ENCODE measurements around the gene ITGA5.

The ITGA5 gene

DNA sequence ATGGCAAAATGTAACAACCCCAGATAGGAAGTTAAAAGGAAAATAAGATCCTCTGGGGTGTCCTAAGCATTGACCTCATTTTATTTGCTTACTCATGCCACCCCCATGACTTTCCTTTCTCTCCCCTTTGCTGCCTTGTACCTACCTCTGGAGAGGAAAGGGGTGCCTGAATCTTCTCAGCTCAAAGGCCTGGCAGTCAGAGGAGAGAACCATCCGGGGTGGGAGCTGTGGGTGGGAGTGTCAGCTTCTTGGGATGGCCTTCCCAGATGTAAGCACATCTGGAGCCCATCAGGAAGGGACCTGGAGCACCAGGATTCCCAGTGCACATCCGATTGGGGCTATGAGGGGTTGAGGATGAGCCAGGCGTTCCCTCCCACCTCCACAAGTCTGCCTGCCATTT, 5.2 kb upstream of the ITGA5 start:
- TF ChIP-seq, protein P1, sequence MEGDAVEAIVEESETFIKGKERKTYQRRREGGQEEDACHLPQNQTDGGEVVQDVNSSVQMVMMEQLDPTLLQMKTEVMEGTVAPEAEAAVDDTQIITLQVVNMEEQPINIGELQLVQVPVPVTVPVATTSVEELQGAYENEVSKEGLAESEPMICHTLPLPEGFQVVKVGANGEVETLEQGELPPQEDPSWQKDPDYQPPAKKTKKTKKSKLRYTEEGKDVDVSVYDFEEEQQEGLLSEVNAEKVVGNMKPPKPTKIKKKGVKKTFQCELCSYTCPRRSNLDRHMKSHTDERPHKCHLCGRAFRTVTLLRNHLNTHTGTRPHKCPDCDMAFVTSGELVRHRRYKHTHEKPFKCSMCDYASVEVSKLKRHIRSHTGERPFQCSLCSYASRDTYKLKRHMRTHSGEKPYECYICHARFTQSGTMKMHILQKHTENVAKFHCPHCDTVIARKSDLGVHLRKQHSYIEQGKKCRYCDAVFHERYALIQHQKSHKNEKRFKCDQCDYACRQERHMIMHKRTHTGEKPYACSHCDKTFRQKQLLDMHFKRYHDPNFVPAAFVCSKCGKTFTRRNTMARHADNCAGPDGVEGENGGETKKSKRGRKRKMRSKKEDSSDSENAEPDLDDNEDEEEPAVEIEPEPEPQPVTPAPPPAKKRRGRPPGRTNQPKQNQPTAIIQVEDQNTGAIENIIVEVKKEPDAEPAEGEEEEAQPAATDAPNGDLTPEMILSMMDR (IDR thresholded peaks at IDR 0.05), result no peak
- H3K36me3 Mint-ChIP-seq (ENCODE audit: low read depth), result peaks cover 5% of the 10 kb centered on the region
- no peak overlapping the region for H3K4me3 Mint-ChIP-seq
- no peaks in the 10 kb centered on the region for H3K9me3 Mint-ChIP-seq
- no peak overlapping the region for H3K27ac Mint-ChIP-seq
- DNase-seq, result no peak
- peaks cover 20% of the 10 kb centered on the region for H3K27me3 Mint-ChIP-seq (ENCODE audit: low read depth, poor library complexity)
- peaks cover 96% of the 10 kb centered on the region for H3K4me1 Mint-ChIP-seq

DNA sequence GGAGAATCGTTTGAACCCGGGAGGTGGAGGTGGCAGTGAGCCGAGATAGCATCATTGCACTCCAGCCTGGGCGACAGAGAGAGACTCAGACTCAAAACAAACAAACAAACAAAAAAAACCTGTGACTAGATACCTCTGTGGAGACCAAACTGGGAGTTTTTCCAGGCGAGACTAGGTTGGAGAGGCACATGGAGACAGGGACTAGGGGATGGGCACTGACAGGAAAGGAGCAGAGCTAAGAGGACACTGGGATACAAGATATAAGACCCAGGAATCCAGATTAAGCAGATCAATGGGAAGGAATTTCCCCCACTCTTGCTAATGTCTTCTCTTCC, 4.7 kb upstream of the ITGA5 start:
- Mint-ChIP-seq H3K9me3 (no peaks in the 10 kb centered on the region), H3K36me3 (ENCODE audit: low read depth) (peaks cover 5% of the 10 kb centered on the region), H3K4me3 (no peak overlapping the region), H3K27ac (peak overlapping the region; percentile 17), H3K27me3 (ENCODE audit: low read depth, poor library complexity) (peaks cover 18% of the 10 kb centered on the region), H3K4me1 (peaks cover 92% of the 10 kb centered on the region)
- no peak for DNase-seq
- TF ChIP-seq, protein P1 (IDR thresholded peaks at IDR 0.05), result no peak

DNA sequence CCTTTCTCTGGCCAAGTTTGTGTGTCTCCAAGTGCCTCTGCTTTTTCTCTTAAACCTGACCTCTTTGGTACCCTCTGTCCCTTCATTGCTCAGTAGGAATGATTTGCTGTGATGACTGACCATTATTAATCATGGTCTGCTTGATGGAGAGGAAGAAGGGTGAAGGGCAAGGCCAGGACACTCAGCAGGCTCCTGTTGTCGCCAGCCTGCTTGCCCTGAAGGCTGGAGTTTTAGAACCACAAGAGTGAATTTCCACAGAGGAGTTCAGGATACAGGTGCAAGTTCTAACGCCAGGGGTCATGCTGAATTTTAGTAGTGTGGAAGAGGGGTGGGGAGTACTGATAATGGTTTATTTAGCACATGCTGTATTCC, 2.8 kb upstream of the ITGA5 start:
- no peak for DNase-seq
- TF ChIP-seq, protein P1 (IDR thresholded peaks at IDR 0.05), result no peak
- H3K4me1 Mint-ChIP-seq, result peaks cover 86% of the 10 kb centered on the region
- no peaks in the 10 kb centered on the region for H3K36me3 Mint-ChIP-seq (ENCODE audit: low read depth)
- no peak overlapping the region for H3K4me3 Mint-ChIP-seq
- H3K9me3 Mint-ChIP-seq, result no peaks in the 10 kb centered on the region
- H3K27ac Mint-ChIP-seq, result peak overlapping the region; percentile 85
- H3K27me3 Mint-ChIP-seq (ENCODE audit: low read depth, poor library complexity), result peaks cover 9% of the 10 kb centered on the region

DNA sequence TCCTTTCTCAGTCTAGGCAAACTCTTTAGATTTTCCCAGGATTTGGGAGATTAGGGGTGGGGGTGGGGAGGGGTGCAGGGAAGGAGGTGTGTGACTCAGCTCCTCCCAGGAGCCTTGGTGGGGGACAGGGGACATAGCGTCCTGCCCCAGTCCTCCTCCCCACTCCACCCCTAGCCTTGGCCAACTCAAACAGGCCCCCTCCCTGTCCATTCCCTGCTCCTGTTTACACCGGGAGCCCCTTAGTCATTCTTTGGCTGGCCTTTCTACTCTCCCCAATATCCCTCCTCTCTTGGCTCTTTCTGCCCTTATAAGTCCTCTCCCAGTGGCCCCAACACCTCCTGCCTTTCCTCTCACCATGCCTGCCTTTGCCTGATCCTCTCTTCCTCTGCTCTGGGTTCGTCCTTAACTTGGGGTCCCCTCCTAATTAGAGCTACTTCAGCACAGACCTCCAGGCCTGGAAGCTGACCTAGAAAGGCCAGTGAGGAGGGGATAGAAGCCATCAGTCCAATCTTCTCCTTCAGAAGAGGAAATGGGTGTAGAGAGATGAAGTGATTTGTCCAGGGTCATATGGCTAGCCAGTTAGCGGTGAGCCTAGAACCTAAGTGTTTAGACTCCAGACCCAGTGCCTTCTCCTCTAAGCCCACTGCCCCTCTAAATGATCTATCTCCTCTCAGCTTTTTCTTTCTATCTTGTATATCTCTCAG, 2.3 kb upstream of the ITGA5 start:
- Mint-ChIP-seq H3K9me3 (no peaks in the 10 kb centered on the region), H3K27me3 (ENCODE audit: low read depth, poor library complexity) (peaks cover 9% of the 10 kb centered on the region), H3K4me3 (no peak overlapping the region), H3K36me3 (ENCODE audit: low read depth) (no peaks in the 10 kb centered on the region), H3K4me1 (peaks cover 86% of the 10 kb centered on the region), H3K27ac (peak overlapping the region; percentile 85)
- no peak for DNase-seq
- TF ChIP-seq, protein P1 (IDR thresholded peaks at IDR 0.05), result no peak

DNA sequence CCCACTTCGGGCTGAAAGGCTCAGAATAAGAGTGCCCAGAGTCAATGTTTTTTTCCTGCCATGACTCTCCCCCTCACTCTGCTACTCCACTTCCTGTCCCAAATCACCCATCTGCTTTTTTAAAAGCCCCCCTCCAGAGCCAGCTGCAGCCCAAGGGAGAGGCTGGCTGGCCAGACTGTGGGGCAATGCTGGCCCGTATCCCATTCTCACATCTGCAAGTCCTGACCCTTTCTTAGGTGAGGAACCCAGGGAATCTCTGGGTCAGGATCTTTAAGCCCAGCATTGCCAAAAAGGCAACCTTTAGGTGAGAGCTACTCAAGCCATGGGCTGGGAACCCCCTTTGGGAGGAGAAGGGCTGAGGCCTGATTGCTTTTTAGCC, 1.7 kb upstream of the ITGA5 start:
- H3K4me1 Mint-ChIP-seq, result peaks cover 84% of the 10 kb centered on the region
- H3K27me3 Mint-ChIP-seq (ENCODE audit: low read depth, poor library complexity), result peaks cover 9% of the 10 kb centered on the region
- peak overlapping the region; percentile 95 for H3K27ac Mint-ChIP-seq
- H3K4me3 Mint-ChIP-seq, result peak overlapping the region; percentile 96
- H3K9me3 Mint-ChIP-seq, result no peaks in the 10 kb centered on the region
- TF ChIP-seq, protein P1 (IDR thresholded peaks at IDR 0.05), result no peak
- DNase-seq, result no peak
- H3K36me3 Mint-ChIP-seq (ENCODE audit: low read depth), result no peaks in the 10 kb centered on the region

DNA sequence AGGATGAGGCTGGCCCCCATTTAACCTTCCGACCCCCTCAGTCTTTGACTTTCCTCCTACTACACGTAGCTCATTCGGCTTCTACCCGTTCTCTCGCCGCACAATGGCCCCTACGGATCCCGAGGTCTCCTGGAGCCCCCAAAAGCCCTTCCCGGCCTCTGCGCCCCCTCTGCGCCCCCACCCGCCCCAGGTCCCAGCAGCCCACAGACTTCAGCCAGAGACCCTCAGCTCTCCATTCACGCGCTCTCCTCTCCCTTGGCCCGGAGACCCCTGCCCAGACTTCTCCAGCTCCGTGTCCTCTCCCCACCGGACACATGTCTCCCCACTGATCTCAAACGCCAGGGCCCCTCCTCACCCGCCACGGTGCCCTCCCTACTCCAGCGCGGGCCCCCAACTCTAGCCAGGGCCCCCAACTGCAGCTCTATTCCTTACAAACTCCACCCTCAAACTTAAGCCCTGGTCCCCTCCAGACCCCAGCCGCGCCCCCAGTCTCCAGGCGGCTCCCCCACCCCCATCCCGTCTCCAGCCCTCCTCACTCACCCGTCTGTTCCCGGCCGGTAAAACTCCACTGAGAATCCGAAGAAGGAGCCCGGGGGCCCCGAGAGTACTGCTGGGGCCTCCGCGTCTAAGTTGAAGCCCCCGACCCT, 502 bp downstream of the ITGA5 start:
- H3K27me3 Mint-ChIP-seq (ENCODE audit: low read depth, poor library complexity), result peaks cover 9% of the 10 kb centered on the region
- H3K36me3 Mint-ChIP-seq (ENCODE audit: low read depth), result no peaks in the 10 kb centered on the region
- no peak for DNase-seq
- H3K4me1 Mint-ChIP-seq, result peaks cover 81% of the 10 kb centered on the region
- H3K4me3 Mint-ChIP-seq, result peak overlapping the region; percentile 96
- peak overlapping the region; percentile 49 for H3K27ac Mint-ChIP-seq
- H3K9me3 Mint-ChIP-seq, result no peaks in the 10 kb centered on the region
- TF ChIP-seq, protein P1 (IDR thresholded peaks at IDR 0.05), result no peak

Measured in nephron progenitor cell (in vitro differentiated cells).